HFFc6 (cell line): ENCODE results near the gene BACE1. TPM values are rescaled to one million over a fixed set of nuclear protein-coding genes. Genes with fewer than 3 reads are reported as not detected.

Experiments
- DNase-seq: peaks from one replicate; pipeline ENCODE4 v3.0.0-alpha.2; 2018
- H3K27ac Mint-ChIP-seq: 2 replicates; pipeline ENCODE4 v1.8.0; 2020; ENCODE audit warnings: mild to moderate bottlenecking, mixed read lengths
- H3K27me3 Mint-ChIP-seq: 2 replicates; pipeline ENCODE4 v1.8.0; 2021; ENCODE audit warnings: mild to moderate bottlenecking, moderate library complexity, mixed read lengths; ENCODE audit not compliant: insufficient read depth
- H3K36me3 Mint-ChIP-seq: 2 replicates; pipeline ENCODE4 v1.8.0; 2021; ENCODE audit warnings: low read depth, mixed read lengths
- H3K4me1 Mint-ChIP-seq: 2 replicates; pipeline ENCODE4 v1.8.0; 2020; ENCODE audit warnings: low read depth, mixed read lengths
- H3K4me3 Mint-ChIP-seq: 2 replicates; pipeline ENCODE4 v1.8.0; 2020; ENCODE audit warnings: mild to moderate bottlenecking, moderate library complexity, mixed read lengths
- H3K9me3 Mint-ChIP-seq: 2 replicates; pipeline ENCODE4 v1.8.0; 2020; ENCODE audit warnings: mild to moderate bottlenecking, mixed read lengths
- total RNA-seq, 6 experiments: library from RNA; stranded (reverse); fragmentation: NEBNext Ultra II Directional; extraction: Animal tissue kit (Norgen Biotek cat#: 25700); gene quantifications; 2 replicates in 1 of 6; 3 replicates in 5 of 6; pipeline ENCODE4 v1.2.3, GENCODE V29; 2021
- TF ChIP-seq, protein P1 (sequence below): fragments of 200-600 bp; sonication (generic); IDR thresholded peaks from 2 replicates; pipeline ENCODE4 v1.5.0; 2021; ENCODE audit warnings: antibody characterized with exemption, mild to moderate bottlenecking

Gene BACE1
- total RNA-seq, 6 experiments from 2014 or later: 59.6 to 80.8 (median 70.7) TPM

DNA sequence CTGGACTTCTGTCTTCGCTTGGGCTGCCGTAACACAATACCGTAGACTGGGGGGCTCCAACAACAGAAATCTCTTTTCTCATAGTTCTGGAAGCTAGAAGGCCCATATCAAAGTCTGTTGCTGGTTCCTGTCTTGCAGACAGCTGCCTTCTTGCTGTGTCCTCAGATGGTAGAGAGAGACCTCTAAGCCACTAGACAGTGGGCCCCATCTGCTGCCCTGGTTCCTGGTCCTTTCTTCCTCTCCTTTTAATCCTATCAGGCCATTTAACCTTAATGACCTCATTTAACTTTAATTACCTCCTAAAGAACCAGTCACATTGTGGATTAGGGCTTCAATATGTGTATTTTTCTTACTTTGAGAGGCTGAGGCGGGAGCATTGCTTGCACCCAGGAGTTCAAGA is 21.0 kb upstream of the BACE1 start:
- Mint-ChIP-seq H3K27ac (no peak overlapping the region), H3K9me3 (no peaks in the 10 kb centered on the region), H3K4me1 (no peaks in the 10 kb centered on the region), H3K27me3 (no peaks in the 10 kb centered on the region; the same call in 1 of the 2 replicates), H3K4me3 (no peak overlapping the region), H3K36me3 (peaks cover 30% of the 10 kb centered on the region)
- no peak for DNase-seq
- TF ChIP-seq, protein P1, sequence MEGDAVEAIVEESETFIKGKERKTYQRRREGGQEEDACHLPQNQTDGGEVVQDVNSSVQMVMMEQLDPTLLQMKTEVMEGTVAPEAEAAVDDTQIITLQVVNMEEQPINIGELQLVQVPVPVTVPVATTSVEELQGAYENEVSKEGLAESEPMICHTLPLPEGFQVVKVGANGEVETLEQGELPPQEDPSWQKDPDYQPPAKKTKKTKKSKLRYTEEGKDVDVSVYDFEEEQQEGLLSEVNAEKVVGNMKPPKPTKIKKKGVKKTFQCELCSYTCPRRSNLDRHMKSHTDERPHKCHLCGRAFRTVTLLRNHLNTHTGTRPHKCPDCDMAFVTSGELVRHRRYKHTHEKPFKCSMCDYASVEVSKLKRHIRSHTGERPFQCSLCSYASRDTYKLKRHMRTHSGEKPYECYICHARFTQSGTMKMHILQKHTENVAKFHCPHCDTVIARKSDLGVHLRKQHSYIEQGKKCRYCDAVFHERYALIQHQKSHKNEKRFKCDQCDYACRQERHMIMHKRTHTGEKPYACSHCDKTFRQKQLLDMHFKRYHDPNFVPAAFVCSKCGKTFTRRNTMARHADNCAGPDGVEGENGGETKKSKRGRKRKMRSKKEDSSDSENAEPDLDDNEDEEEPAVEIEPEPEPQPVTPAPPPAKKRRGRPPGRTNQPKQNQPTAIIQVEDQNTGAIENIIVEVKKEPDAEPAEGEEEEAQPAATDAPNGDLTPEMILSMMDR: no peak

- Mint-ChIP-seq H3K27ac (no peak overlapping the region), H3K4me1 (no peaks in the 10 kb centered on the region; the same call in none of the 2 replicates), H3K36me3 (peaks cover 23% of the 10 kb centered on the region), H3K4me3 (no peak overlapping the region), H3K27me3 (no peaks in the 10 kb centered on the region), H3K9me3 (no peaks in the 10 kb centered on the region)
- TF ChIP-seq, protein P1: no peak
- no peak for DNase-seq
These were observed 19.3 kb upstream of the BACE1 start for GRCh38 chr11:117335399-117335798.

DNA sequence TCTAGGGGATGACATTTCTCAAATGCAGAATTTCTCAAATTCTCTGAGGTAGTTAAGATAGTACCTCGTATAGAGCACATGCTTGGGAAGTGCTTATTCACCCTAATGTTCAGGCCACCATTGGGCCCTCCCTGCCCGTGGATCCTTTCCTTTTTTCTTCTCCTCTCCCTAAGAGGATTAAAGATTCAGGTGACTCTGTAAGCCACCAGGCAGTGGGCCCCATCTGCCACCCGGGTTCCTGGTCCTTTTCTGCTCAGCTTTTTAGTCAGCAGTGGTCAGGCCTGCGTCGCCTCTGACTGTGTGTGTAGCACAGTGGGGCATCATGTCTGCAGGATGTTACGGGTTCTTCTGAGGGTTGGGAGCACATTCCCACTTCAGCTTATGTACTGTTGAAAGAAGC is 18.8 kb upstream of the BACE1 start:
- TF ChIP-seq, protein P1: no peak
- H3K27me3 Mint-ChIP-seq: no peaks in the 10 kb centered on the region
- no peak overlapping the region for H3K27ac Mint-ChIP-seq
- H3K4me3 Mint-ChIP-seq: no peak overlapping the region
- peaks cover 23% of the 10 kb centered on the region for H3K36me3 Mint-ChIP-seq
- no peaks in the 10 kb centered on the region; the same call in none of the 2 replicates for H3K4me1 Mint-ChIP-seq
- no peaks in the 10 kb centered on the region for H3K9me3 Mint-ChIP-seq
- DNase-seq: no peak

- DNase-seq: no peak
- H3K4me1 Mint-ChIP-seq: no peaks in the 10 kb centered on the region; the same call in none of the 2 replicates
- H3K27me3 Mint-ChIP-seq: no peaks in the 10 kb centered on the region
- no peak overlapping the region for H3K27ac Mint-ChIP-seq
- H3K9me3 Mint-ChIP-seq: no peaks in the 10 kb centered on the region
- TF ChIP-seq, protein P1: no peak
- H3K36me3 Mint-ChIP-seq: peaks cover 24% of the 10 kb centered on the region
- H3K4me3 Mint-ChIP-seq: no peak overlapping the region
These were observed 17.9 kb upstream of the BACE1 start for GRCh38 chr11:117333917-117334316.

- DNase-seq: no peak
- H3K4me1 Mint-ChIP-seq: no peaks in the 10 kb centered on the region; the same call in none of the 2 replicates
- no peaks in the 10 kb centered on the region for H3K9me3 Mint-ChIP-seq
- no peaks in the 10 kb centered on the region for H3K27me3 Mint-ChIP-seq
- TF ChIP-seq, protein P1: no peak
- H3K36me3 Mint-ChIP-seq: peaks cover 14% of the 10 kb centered on the region
- H3K4me3 Mint-ChIP-seq: no peak overlapping the region
- no peak overlapping the region for H3K27ac Mint-ChIP-seq
These were observed 16.8 kb upstream of the BACE1 start for GRCh38 chr11:117332843-117333242.
